H1 (cell line): ENCODE data around the gene MYDGF.

ENCODE experiments used
- ATF3 ChIP-seq: IDR thresholded peaks from 2 replicates; pipeline ENCODE4 v1.6.1; 2011; ENCODE audit warnings: low read depth, mild to moderate bottlenecking, low read length; ENCODE audit not compliant: insufficient read depth
- CBX8 ChIP-seq: fragments of 300-800, 300-1000 bp; sonication (generic); IDR thresholded peaks from 2 replicates; pipeline ENCODE4 v1.7.1; 2016; ENCODE audit warnings: low read depth, low read length, borderline replicate concordance
- CEBPB ChIP-seq: IDR thresholded peaks from 2 replicates; pipeline ENCODE4 v1.6.1; 2012; ENCODE audit warnings: low read depth, low read length
- CREB1 ChIP-seq: IDR thresholded peaks from 2 replicates; pipeline ENCODE4 v1.6.1; 2012; ENCODE audit warnings: inconsistent platforms
- EP300 ChIP-seq, 2 experiments: IDR thresholded peaks; 1 replicate in 1 of 2; 2 replicates in 1 of 2; pipeline ENCODE4 v1.6.1; 2011 to 2012; ENCODE audit warnings: low read depth in 2 of 2, low read length in 2 of 2, mild to moderate bottlenecking in 2 of 2, borderline replicate concordance in 1 of 2, inconsistent platforms in 1 of 2, moderate library complexity in 1 of 2
- EZH2 ChIP-seq: fragments of 200-600 bp; sonication (generic); IDR thresholded peaks from 2 replicates; pipeline ENCODE4 v1.7.1; 2012; ENCODE audit warnings: low read depth, mild to moderate bottlenecking, moderate library complexity, low read length, inconsistent platforms; ENCODE audit not compliant: severe bottlenecking
- FOSL1 ChIP-seq: IDR thresholded peaks from 2 replicates; pipeline ENCODE4 v1.6.1; 2011; ENCODE audit warnings: mild to moderate bottlenecking, low read depth, low read length, moderate library complexity; ENCODE audit not compliant: insufficient read depth
- NRF1 ChIP-seq: IDR thresholded peaks from 2 replicates; pipeline ENCODE4 v1.6.1; 2011; ENCODE audit warnings: mild to moderate bottlenecking, low read depth, low read length, improper control_type of control experiment
- POLR2A ChIP-seq, 2 experiments: IDR thresholded peaks; 1 replicate in 1 of 2; 2 replicates in 1 of 2; pipeline ENCODE4 v1.6.1; 2011; ENCODE audit warnings: low read depth in 2 of 2, low read length in 2 of 2, mild to moderate bottlenecking in 2 of 2; ENCODE audit errors: control extremely low read depth in 1 of 2
- POLR2AphosphoS5 ChIP-seq: IDR thresholded peaks from 2 replicates; pipeline ENCODE4 v1.6.1; 2011; ENCODE audit warnings: low read depth, low read length
- TF ChIP-seq, protein P1 (sequence below): IDR thresholded peaks from 2 replicates; pipeline ENCODE4 v1.6.1; 2012; ENCODE audit warnings: inconsistent platforms
- TF ChIP-seq, protein P2 (sequence below), 3 experiments: IDR thresholded peaks; 1 replicate in 2 of 3; 2 replicates in 1 of 3; pipeline versions ENCODE4 v1.5.1 to v1.6.1; 2011; ENCODE audit warnings: low read length in 3 of 3, mild to moderate bottlenecking in 3 of 3, inconsistent platforms in 2 of 3, low read depth in 1 of 3, moderate library complexity in 1 of 3; ENCODE audit not compliant: insufficient read depth in 1 of 3; ENCODE audit errors: control extremely low read depth in 1 of 3
- TF ChIP-seq, protein P3 (sequence below): fragments of 300-600 bp; sonication (generic); IDR thresholded peaks from 2 replicates; pipeline ENCODE4 v1.7.1; 2012; ENCODE audit warnings: low read length, moderate library complexity, mild to moderate bottlenecking, inconsistent platforms; ENCODE audit not compliant: insufficient replicate concordance

- no peak for TF ChIP-seq CEBPB
- TF ChIP-seq, protein P1, sequence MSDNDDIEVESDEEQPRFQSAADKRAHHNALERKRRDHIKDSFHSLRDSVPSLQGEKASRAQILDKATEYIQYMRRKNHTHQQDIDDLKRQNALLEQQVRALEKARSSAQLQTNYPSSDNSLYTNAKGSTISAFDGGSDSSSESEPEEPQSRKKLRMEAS = no peak
- no peak for TF ChIP-seq ATF3
- TF ChIP-seq, protein P2, sequence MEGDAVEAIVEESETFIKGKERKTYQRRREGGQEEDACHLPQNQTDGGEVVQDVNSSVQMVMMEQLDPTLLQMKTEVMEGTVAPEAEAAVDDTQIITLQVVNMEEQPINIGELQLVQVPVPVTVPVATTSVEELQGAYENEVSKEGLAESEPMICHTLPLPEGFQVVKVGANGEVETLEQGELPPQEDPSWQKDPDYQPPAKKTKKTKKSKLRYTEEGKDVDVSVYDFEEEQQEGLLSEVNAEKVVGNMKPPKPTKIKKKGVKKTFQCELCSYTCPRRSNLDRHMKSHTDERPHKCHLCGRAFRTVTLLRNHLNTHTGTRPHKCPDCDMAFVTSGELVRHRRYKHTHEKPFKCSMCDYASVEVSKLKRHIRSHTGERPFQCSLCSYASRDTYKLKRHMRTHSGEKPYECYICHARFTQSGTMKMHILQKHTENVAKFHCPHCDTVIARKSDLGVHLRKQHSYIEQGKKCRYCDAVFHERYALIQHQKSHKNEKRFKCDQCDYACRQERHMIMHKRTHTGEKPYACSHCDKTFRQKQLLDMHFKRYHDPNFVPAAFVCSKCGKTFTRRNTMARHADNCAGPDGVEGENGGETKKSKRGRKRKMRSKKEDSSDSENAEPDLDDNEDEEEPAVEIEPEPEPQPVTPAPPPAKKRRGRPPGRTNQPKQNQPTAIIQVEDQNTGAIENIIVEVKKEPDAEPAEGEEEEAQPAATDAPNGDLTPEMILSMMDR (IDR thresholded peaks at IDR 0.05; ENCODE audit: control extremely low read depth in 1 of 3, insufficient read depth in 1 of 3, low read depth in 1 of 3, low read length in 3 of 3) = no peak
- TF ChIP-seq EP300 (IDR thresholded peaks at IDR 0.05; ENCODE audit: borderline replicate concordance in 1 of 2, low read depth in 2 of 2, low read length in 2 of 2) = no peak
- no peak for TF ChIP-seq POLR2AphosphoS5
- TF ChIP-seq CBX8 = no peak
- no peak for TF ChIP-seq NRF1
- no peak for TF ChIP-seq EZH2
- no peak for TF ChIP-seq CREB1
- TF ChIP-seq POLR2A (IDR thresholded peaks at IDR 0.05; ENCODE audit: control extremely low read depth in 1 of 2, low read depth in 2 of 2, low read length in 2 of 2) = no peak
- TF ChIP-seq, protein P3, sequence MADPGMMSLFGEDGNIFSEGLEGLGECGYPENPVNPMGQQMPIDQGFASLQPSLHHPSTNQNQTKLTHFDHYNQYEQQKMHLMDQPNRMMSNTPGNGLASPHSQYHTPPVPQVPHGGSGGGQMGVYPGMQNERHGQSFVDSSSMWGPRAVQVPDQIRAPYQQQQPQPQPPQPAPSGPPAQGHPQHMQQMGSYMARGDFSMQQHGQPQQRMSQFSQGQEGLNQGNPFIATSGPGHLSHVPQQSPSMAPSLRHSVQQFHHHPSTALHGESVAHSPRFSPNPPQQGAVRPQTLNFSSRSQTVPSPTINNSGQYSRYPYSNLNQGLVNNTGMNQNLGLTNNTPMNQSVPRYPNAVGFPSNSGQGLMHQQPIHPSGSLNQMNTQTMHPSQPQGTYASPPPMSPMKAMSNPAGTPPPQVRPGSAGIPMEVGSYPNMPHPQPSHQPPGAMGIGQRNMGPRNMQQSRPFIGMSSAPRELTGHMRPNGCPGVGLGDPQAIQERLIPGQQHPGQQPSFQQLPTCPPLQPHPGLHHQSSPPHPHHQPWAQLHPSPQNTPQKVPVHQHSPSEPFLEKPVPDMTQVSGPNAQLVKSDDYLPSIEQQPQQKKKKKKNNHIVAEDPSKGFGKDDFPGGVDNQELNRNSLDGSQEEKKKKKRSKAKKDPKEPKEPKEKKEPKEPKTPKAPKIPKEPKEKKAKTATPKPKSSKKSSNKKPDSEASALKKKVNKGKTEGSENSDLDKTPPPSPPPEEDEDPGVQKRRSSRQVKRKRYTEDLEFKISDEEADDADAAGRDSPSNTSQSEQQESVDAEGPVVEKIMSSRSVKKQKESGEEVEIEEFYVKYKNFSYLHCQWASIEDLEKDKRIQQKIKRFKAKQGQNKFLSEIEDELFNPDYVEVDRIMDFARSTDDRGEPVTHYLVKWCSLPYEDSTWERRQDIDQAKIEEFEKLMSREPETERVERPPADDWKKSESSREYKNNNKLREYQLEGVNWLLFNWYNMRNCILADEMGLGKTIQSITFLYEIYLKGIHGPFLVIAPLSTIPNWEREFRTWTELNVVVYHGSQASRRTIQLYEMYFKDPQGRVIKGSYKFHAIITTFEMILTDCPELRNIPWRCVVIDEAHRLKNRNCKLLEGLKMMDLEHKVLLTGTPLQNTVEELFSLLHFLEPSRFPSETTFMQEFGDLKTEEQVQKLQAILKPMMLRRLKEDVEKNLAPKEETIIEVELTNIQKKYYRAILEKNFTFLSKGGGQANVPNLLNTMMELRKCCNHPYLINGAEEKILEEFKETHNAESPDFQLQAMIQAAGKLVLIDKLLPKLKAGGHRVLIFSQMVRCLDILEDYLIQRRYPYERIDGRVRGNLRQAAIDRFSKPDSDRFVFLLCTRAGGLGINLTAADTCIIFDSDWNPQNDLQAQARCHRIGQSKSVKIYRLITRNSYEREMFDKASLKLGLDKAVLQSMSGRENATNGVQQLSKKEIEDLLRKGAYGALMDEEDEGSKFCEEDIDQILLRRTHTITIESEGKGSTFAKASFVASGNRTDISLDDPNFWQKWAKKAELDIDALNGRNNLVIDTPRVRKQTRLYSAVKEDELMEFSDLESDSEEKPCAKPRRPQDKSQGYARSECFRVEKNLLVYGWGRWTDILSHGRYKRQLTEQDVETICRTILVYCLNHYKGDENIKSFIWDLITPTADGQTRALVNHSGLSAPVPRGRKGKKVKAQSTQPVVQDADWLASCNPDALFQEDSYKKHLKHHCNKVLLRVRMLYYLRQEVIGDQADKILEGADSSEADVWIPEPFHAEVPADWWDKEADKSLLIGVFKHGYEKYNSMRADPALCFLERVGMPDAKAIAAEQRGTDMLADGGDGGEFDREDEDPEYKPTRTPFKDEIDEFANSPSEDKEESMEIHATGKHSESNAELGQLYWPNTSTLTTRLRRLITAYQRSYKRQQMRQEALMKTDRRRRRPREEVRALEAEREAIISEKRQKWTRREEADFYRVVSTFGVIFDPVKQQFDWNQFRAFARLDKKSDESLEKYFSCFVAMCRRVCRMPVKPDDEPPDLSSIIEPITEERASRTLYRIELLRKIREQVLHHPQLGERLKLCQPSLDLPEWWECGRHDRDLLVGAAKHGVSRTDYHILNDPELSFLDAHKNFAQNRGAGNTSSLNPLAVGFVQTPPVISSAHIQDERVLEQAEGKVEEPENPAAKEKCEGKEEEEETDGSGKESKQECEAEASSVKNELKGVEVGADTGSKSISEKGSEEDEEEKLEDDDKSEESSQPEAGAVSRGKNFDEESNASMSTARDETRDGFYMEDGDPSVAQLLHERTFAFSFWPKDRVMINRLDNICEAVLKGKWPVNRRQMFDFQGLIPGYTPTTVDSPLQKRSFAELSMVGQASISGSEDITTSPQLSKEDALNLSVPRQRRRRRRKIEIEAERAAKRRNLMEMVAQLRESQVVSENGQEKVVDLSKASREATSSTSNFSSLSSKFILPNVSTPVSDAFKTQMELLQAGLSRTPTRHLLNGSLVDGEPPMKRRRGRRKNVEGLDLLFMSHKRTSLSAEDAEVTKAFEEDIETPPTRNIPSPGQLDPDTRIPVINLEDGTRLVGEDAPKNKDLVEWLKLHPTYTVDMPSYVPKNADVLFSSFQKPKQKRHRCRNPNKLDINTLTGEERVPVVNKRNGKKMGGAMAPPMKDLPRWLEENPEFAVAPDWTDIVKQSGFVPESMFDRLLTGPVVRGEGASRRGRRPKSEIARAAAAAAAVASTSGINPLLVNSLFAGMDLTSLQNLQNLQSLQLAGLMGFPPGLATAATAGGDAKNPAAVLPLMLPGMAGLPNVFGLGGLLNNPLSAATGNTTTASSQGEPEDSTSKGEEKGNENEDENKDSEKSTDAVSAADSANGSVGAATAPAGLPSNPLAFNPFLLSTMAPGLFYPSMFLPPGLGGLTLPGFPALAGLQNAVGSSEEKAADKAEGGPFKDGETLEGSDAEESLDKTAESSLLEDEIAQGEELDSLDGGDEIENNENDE = no peak
- TF ChIP-seq FOSL1 = no peak
Measured at GRCh38 chr19:4710281-4710600, 40.1 kb upstream of the MYDGF start.
